Naive thymus-derived CD8-positive, alpha-beta T cell (primary cell): ENCODE measurements around the gene MYH11. TPM values are rescaled to one million over a fixed set of nuclear protein-coding genes. Genes with fewer than 3 reads are reported as not detected.

ENCODE experiments used
- ATAC-seq, 2 donors: fragments of 150-1000 bp; cut with Tn5 transposase in 1 of 2; sonication (Bioruptor Pico), chemical (Tn5 transposase) in 1 of 2; 1 replicate in 1 of 2; 2 replicates in 1 of 2; pipeline ENCODE4 v1.10.0; 2021; ENCODE audit warnings: mild to moderate bottlenecking in 2 of 2, moderate library complexity in 2 of 2
- POLR2A ChIA-PET: fragments of 350-600 bp; sonication (Branson Sonifier 250); formaldehyde crosslinking; loops from one replicate; lab custom pipeline; 2021; ENCODE audit warnings: antibody characterized with exemption; lab: Charles Lee
- DNase-seq, 10 donors: peaks; one replicate each; pipeline versions ENCODE4 v3.0.0 to v3.0.0-alpha.2; 2020 to 2022
- H3K27ac Mint-ChIP-seq, 10 donors: one replicate each; pipeline ENCODE4 v1.8.0; 2020 to 2022; ENCODE audit warnings: mild to moderate bottlenecking in 10 of 10, mixed read lengths in 10 of 10, moderate library complexity in 4 of 10, inconsistent platforms in 1 of 10
- H3K27me3 Mint-ChIP-seq, 5 donors: one replicate each; pipeline ENCODE4 v1.8.0; 2021 to 2022; ENCODE audit warnings: mixed read lengths in 5 of 5
- H3K36me3 Mint-ChIP-seq, 3 donors: one replicate each; pipeline ENCODE4 v1.8.0; 2020 to 2022; ENCODE audit warnings: mixed read lengths in 3 of 3, mild to moderate bottlenecking in 2 of 3, inconsistent platforms in 1 of 3
- H3K4me1 Mint-ChIP-seq, 4 donors: one replicate each; pipeline ENCODE4 v1.8.0; 2021 to 2022; ENCODE audit warnings: mixed read lengths in 4 of 4
- H3K4me3 Mint-ChIP-seq, 10 donors: one replicate each; pipeline ENCODE4 v1.8.0; 2020 to 2022; ENCODE audit warnings: mild to moderate bottlenecking in 10 of 10, mixed read lengths in 10 of 10, moderate library complexity in 6 of 10, inconsistent platforms in 1 of 10
- H3K9me3 Mint-ChIP-seq, 9 donors: one replicate each; pipeline ENCODE4 v1.8.0; 2020 to 2022; ENCODE audit warnings: mixed read lengths in 9 of 9, mild to moderate bottlenecking in 3 of 9, inconsistent platforms in 1 of 9, moderate library complexity in 1 of 9
- polyA plus RNA-seq, 3 donors: library from polyadenylated mRNA; unstranded; fragments of 300-500 nt; fragmentation: Illumina TruSeq; gene quantifications; one replicate each; pipeline ENCODE4 v1.2.3, GENCODE V29; 2021
- total RNA-seq, 8 experiments: library from RNA in 2 of 8; stranded (reverse) in 2 of 8; gene quantifications; one replicate each; pipeline ENCODE4 v1.2.3 and lab custom pipeline; 2021 to 2026

MYH11 gene
- total and polyA plus RNA-seq, 5 experiments from 2014 or later = 0.20 to 0.59 TPM; not detected in 3

DNA sequence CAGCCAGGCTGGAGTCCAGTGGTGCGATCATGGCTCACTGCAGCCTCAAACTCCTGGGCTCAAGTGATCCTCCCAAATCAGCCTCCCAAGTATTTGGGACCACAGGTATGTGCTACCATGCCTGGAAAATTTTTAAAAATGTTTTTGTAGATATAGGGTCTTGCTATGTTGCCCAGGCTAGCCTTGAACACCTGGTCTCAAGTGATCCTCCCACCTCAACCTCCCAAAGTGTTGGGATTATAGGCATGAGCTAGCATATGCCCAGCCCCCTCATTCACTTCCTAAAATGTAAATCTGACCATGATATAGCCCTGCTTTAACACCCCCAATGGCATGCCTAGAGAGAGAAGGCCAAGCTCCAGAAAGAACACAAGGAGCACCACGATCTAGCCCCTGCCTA, 108.2 kb downstream of the MYH11 start:
- Mint-ChIP-seq H3K9me3 (no peaks in the 10 kb centered on the region), H3K27ac (peak overlapping the region in 2 of 10 donors; percentile 27 to 57), H3K27me3 (no peaks in the 10 kb centered on the region), H3K36me3 (peaks cover 0 to 35% (median 14%) of the 10 kb centered on the region in 3 donors), H3K4me3 (peak overlapping the region in 1 of 10 donors; percentile 46), H3K4me1 (peaks cover 0 to 8% (median 3%) of the 10 kb centered on the region in 4 donors)
- POLR2A ChIA-PET = no interaction called here
- no peak for DNase-seq
- ATAC-seq = no peak

DNA sequence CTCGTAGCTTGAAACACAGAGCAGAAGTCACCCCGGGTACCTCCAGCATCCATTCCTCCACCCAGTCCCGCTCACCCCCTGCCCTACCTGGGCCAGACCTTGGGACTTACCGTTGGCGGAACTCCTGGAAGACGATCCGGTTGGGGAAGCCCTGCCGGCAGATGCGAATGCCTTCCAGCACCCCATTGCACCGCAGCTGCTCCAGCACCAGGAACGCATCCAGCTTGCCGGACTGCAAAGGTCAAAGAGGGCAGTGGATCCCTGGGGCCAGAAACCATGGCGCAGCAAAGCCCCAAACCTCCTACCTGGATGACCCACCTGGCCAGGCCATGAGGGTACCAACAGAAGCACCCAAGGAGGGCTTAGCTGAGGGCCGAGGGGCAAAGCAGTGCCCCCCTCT, 108.9 kb downstream of the MYH11 start:
- H3K36me3 Mint-ChIP-seq = peaks cover 0 to 40% (median 16%) of the 10 kb centered on the region in 3 donors
- H3K27ac Mint-ChIP-seq = no peak overlapping the region
- DNase-seq (no peak), ATAC-seq (no peak)
- no peak overlapping the region for H3K4me3 Mint-ChIP-seq
- no peaks in the 10 kb centered on the region for H3K27me3 Mint-ChIP-seq
- POLR2A ChIA-PET = no interaction called here
- H3K9me3 Mint-ChIP-seq = no peaks in the 10 kb centered on the region
- peaks cover 0 to 8% (median 3%) of the 10 kb centered on the region in 4 donors for H3K4me1 Mint-ChIP-seq

DNA sequence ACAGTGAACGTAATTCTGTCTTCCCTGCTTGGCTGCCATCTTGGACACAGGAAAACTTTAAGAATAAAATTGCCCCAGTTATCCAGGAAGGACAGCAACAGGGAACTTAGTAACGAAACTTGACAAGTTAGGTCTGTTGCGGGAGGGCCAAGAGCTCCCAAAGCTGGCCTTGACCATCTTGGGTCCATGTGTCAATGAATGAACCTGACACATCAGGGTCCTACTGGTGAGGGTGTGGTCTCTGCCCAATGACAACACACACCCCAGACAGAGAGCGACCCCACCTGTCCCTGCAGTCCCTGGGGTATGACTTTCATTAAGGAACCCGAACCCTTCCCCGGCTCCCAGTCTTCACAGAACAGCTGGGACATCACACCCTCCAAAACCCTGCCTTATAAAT, 110.5 kb downstream of the MYH11 start:
- Mint-ChIP-seq H3K27me3 (no peaks in the 10 kb centered on the region), H3K9me3 (peaks cover 0 to 6% (median 0%) of the 10 kb centered on the region in 9 donors), H3K4me1 (peaks cover 0 to 9% (median 7%) of the 10 kb centered on the region in 4 donors), H3K27ac (no peak overlapping the region), H3K36me3 (peaks cover 6 to 49% (median 23%) of the 10 kb centered on the region in 3 donors), H3K4me3 (no peak overlapping the region)
- ATAC-seq (no peak), DNase-seq (no peak)
- POLR2A ChIA-PET = no interaction called here

DNA sequence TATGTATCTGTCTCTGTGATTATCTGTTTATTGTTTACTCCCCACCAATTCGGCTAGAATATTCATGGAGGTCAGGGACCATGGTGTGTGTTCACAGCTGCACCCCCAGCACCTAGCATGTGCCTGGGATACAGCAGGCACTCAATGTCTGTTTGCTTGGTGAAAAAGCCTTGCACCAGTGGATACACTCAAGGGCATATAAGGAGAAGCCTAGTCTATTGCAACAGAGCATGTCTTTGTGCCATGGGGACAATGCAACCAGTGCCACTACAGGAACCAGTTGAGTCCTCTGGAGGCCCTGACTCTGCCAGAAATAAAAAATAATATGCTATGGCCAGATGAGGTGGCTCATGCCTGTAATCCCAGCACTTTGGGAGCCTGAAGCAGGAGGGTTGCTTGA, 113.2 kb downstream of the MYH11 start:
- POLR2A ChIA-PET = no interaction called here
- ATAC-seq (no peak), DNase-seq (peak in 1 of 10 donors; percentile 4)
- peaks cover 1 to 7% (median 4%) of the 10 kb centered on the region in 4 donors for H3K4me1 Mint-ChIP-seq
- H3K27me3 Mint-ChIP-seq = no peaks in the 10 kb centered on the region
- peak overlapping the region in 2 of 10 donors; percentile 9 to 47 for H3K27ac Mint-ChIP-seq
- H3K9me3 Mint-ChIP-seq = peaks cover 0 to 9% (median 0%) of the 10 kb centered on the region in 9 donors
- no peak overlapping the region for H3K4me3 Mint-ChIP-seq
- peaks cover 6 to 69% (median 31%) of the 10 kb centered on the region in 3 donors for H3K36me3 Mint-ChIP-seq

DNA sequence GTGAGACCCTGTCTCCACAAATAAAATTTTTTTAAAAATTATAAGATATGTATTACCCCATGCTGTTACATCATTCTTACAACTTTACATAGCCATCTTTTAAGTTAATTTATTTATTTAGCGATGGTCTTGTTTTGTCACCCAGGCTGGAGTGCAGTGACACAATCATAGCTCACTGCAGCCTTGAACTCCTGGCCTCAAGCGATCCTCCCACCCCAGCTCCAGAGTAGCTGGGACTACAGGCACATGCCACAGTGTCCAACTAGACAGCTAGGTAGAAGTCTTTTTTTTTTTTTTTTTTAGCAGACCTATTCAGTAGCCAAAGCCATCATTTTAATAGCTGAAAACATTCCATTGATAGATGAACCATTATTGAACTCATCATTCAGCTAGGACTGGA, 114.1 kb downstream of the MYH11 start:
- peaks cover 6 to 68% (median 26%) of the 10 kb centered on the region in 3 donors for H3K36me3 Mint-ChIP-seq
- H3K4me3 Mint-ChIP-seq = no peak overlapping the region
- POLR2A ChIA-PET = interaction anchor here (0.6 to 0.7 kb wide), 2 partner anchors 84 to 377 kb away, joined by 4 to 5 read pairs; no protein-coding TSS in a partner anchor
- peaks cover 0 to 9% (median 0%) of the 10 kb centered on the region in 9 donors for H3K9me3 Mint-ChIP-seq
- DNase-seq (no peak), ATAC-seq (no peak)
- no peak overlapping the region for H3K27ac Mint-ChIP-seq
- H3K27me3 Mint-ChIP-seq = no peaks in the 10 kb centered on the region
- peaks cover 1 to 7% (median 3%) of the 10 kb centered on the region in 4 donors for H3K4me1 Mint-ChIP-seq

DNA sequence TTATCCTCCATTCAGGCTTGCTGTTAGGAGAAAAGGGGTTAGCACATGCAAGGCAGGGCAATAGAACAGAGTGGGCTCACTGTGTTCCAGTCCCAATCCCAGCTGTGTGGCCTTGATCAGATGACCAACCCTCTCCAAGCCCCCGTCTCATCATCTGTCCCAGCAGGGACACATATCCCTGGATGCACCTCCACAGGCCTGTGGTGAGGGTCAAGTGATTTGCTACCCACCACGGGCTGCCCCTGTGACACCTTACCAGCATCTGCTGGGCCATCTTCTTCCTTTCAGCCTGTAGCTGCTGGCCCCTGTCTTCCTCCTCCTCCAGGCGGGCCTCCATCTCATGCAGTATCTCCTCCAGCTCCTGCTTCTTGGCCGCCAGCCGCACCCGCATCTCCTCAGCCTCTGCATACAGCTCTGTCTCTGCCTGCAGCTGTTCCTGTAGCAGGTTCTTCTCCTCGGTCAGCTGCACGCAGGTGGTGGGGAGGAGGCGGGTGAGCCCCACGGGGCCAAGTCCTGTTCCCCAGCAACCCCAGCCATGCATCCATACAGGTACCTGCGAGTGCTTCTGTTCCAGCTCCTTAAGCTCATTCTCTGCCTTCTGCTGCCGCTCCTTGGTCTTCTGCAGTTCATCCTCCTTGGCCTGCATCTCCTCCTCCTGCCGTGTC, 115.5 kb downstream of the MYH11 start:
- H3K9me3 Mint-ChIP-seq = peaks cover 0 to 9% (median 0%) of the 10 kb centered on the region in 9 donors
- H3K4me1 Mint-ChIP-seq = peaks cover 1 to 7% (median 5%) of the 10 kb centered on the region in 4 donors
- POLR2A ChIA-PET = no interaction called here
- peak overlapping the region in 5 of 10 donors; percentile 34 to 96 (median 53) for H3K27ac Mint-ChIP-seq
- DNase-seq = peak in 1 of 10 donors; percentile 22
- no peaks in the 10 kb centered on the region for H3K27me3 Mint-ChIP-seq
- ATAC-seq = no peak
- peaks cover 6 to 72% (median 21%) of the 10 kb centered on the region in 3 donors for H3K36me3 Mint-ChIP-seq
- H3K4me3 Mint-ChIP-seq = peak overlapping the region in 1 of 10 donors; percentile 45

DNA sequence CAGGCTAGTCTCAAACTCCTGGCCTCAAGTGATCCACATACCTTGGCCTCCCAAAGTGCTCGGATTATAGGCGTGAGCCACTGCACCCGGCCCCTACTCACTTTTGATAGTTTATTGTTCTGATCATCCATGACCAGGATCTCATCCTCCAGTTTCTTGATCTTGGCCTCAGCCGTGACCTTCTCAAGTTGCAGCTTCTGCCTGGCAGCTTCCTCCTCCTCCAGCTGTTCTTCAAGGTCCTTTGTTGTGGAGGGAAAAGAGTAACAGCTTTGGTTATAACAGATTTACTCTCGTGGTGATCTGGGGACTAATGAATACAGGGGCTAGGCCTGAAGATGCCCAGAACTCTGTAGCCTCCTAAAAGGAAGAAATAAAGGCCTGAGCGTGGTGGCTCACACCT, 116.9 kb downstream of the MYH11 start:
- peaks cover 6 to 75% (median 21%) of the 10 kb centered on the region in 3 donors for H3K36me3 Mint-ChIP-seq
- ATAC-seq (no peak), DNase-seq (peak in 1 of 10 donors; percentile 32)
- peaks cover 1 to 7% (median 4%) of the 10 kb centered on the region in 4 donors for H3K4me1 Mint-ChIP-seq
- peaks cover 0 to 9% (median 0%) of the 10 kb centered on the region in 9 donors for H3K9me3 Mint-ChIP-seq
- no peak overlapping the region for H3K4me3 Mint-ChIP-seq
- peak overlapping the region in 1 of 10 donors; percentile 20 for H3K27ac Mint-ChIP-seq
- POLR2A ChIA-PET = interaction anchor here (0.9 kb wide), 1 partner anchor 13 kb away, joined by 3 read pairs; no protein-coding TSS in a partner anchor
- H3K27me3 Mint-ChIP-seq = no peaks in the 10 kb centered on the region

DNA sequence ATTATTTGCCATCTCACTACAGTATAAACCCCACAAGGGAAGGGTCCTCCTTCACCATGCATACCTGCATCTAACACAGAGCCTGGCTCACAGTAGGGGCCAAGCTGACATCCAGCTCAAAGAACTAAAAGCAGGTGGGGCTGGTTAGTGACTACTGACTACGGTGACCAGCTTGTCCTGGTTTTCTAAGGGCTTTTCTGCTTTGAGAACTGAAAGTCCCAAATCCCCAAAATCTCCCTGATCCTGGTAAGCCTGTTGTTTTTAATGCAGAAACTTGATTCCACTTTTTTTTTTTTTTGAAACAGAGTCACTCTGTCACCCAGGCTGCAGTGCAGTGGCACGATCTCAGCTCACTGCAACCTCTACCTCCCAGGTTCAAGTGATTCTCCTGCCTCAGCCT, 117.4 kb downstream of the MYH11 start:
- ATAC-seq (no peak), DNase-seq (no peak)
- H3K9me3 Mint-ChIP-seq = peaks cover 0 to 9% (median 0%) of the 10 kb centered on the region in 9 donors
- POLR2A ChIA-PET = interaction anchor here (0.7 to 0.9 kb wide), 2 partner anchors 12 to 21 kb away, joined by 3 read pairs; no protein-coding TSS in a partner anchor
- peaks cover 6 to 77% (median 23%) of the 10 kb centered on the region in 3 donors for H3K36me3 Mint-ChIP-seq
- H3K4me3 Mint-ChIP-seq = no peak overlapping the region
- no peaks in the 10 kb centered on the region for H3K27me3 Mint-ChIP-seq
- H3K27ac Mint-ChIP-seq = peak overlapping the region in 1 of 10 donors; percentile 77
- peaks cover under 1 to 9% (median 4%) of the 10 kb centered on the region in 4 donors for H3K4me1 Mint-ChIP-seq

DNA sequence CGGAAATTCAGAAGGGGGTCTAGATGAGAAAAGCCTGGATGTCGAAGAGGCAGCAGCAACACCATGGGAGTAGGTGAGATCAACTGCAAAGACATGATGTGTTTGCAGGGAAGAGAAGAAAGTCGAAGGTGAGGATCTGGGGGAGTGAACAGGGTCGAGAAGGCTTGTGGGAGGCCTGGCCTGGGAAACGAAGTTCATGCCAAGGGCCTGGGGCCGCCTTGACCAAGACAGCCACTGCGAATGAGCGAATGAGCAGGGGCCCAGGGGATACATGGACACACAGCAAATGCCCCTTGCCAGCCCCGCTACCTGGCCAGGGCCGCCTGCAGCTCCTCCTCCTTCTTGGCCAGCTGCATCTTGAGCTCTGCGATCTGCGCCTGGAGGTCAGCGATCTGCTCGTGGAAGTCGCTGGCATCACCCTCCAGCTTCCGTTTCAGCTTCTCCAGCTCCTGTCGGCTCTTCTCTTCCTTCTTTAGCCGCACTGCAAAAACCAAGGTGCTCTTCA, 119.6 kb downstream of the MYH11 start:
- Mint-ChIP-seq H3K9me3 (peaks cover 0 to 9% (median 0%) of the 10 kb centered on the region in 9 donors), H3K27me3 (no peaks in the 10 kb centered on the region), H3K4me3 (peak overlapping the region in 1 of 10 donors; percentile 14), H3K27ac (peak overlapping the region in 4 of 10 donors; percentile 22 to 56 (median 34)), H3K36me3 (peaks cover 6 to 78% (median 23%) of the 10 kb centered on the region in 3 donors), H3K4me1 (peaks cover 0 to 9% (median 4%) of the 10 kb centered on the region in 4 donors)
- peak in 1 of 10 donors; percentile 32 for DNase-seq
- POLR2A ChIA-PET = no interaction called here
- no peak for ATAC-seq

DNA sequence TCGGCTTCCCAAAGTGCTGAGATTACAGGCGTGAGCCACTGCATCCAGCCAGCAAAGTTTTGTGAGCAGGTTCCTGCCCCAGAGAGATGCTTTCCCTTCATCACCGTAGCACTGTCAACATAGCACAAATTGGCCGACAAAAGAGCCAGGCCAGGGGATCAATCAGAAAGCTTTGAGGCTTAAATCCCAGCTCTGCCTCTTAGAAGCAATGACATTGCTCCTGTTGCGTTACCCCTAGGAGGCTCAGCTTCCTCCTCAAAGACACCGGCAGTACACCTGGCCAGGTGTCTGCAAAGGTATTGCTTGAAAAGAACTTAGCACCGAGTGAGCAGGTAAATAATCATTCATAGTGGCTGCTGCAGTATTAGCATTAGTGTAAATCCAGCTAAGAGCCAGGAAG, 120.3 kb downstream of the MYH11 start:
- Mint-ChIP-seq H3K9me3 (peaks cover 0 to 5% (median 0%) of the 10 kb centered on the region in 9 donors), H3K27me3 (no peaks in the 10 kb centered on the region), H3K4me3 (peak overlapping the region in 1 of 10 donors; percentile 21), H3K4me1 (peaks cover 0 to 7% (median 2%) of the 10 kb centered on the region in 4 donors), H3K36me3 (peaks cover 2 to 72% (median 18%) of the 10 kb centered on the region in 3 donors), H3K27ac (peak overlapping the region in 3 of 10 donors; percentile 22 to 56 (median 33))
- no peak for ATAC-seq
- peak in 1 of 10 donors; percentile 21 for DNase-seq
- POLR2A ChIA-PET = no interaction called here

DNA sequence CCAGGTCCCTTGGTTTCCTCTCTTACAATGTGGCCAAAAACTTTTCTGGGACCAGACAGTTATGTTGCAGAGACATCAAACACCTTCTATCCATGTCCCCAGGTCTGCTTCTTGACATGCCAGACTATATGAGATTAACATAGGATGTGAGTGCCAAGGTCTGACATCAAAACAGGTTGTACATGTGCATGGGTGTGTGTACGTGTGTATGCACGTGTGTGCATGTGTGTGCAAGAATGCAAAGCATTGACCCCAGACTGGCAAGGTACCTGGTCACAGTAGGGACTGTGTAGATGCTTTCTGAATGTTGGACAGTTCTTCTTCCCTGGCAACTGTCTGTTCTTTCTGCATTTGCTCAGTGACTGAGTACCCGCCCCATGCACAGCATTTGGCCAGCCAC, 121.2 kb downstream of the MYH11 start:
- POLR2A ChIA-PET = no interaction called here
- Mint-ChIP-seq H3K27me3 (no peaks in the 10 kb centered on the region), H3K4me1 (peaks cover 0 to 7% (median under 1%) of the 10 kb centered on the region in 4 donors), H3K9me3 (no peaks in the 10 kb centered on the region), H3K36me3 (peaks cover 0 to 62% (median 10%) of the 10 kb centered on the region in 3 donors), H3K4me3 (no peak overlapping the region), H3K27ac (peak overlapping the region in 6 of 10 donors; percentile 19 to 89 (median 58))
- DNase-seq (peak in 1 of 10 donors; percentile 8), ATAC-seq (no peak)

DNA sequence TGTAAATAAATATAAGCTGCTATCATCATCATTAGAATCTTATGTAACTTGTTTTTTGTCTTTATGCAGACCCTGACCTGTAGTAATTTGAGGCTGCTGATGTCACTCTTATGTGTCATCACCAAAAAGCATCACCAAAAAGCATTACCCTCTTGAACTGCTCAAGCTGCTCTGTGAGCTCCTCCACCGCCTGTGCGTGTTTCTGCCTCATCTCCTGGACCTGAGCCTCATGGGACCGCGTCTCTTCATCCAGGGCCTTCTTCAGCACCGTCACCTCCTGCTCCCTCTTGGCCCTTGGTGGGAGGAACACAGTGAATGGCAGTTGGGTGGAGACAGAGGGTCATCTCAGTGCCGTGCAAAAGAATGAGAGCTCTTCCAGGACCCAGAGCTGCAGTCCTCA, 124.4 kb downstream of the MYH11 start:
- Mint-ChIP-seq H3K9me3 (no peaks in the 10 kb centered on the region), H3K27me3 (no peaks in the 10 kb centered on the region), H3K36me3 (peaks cover 0 to 46% (median 5%) of the 10 kb centered on the region in 3 donors), H3K4me1 (peaks cover 0 to 7% (median 0%) of the 10 kb centered on the region in 4 donors), H3K27ac (peak overlapping the region in 7 of 10 donors; percentile 25 to 74 (median 51)), H3K4me3 (no peak overlapping the region)
- POLR2A ChIA-PET = no interaction called here
- no peak for DNase-seq
- no peak for ATAC-seq
